NCI-H2171 (cell line): Measurements from ENCODE around the gene TMTC2.

Experiments used
- DNase-seq: peaks from one replicate; lab custom pipeline; 2025; lab: John Stamatoyannopoulos, UW

The TMTC2 gene

GRCh38 chr12:83140135-83140534 is 453.4 kb downstream of the TMTC2 start:
- no peak for DNase-seq

- no peak for DNase-seq
Observed at GRCh38 chr12:83141460-83141994, 454.8 kb downstream of the TMTC2 start.

GRCh38 chr12:83142914-83143313 is 456.2 kb downstream of the TMTC2 start:
- no peak for DNase-seq

- no peak for DNase-seq
Observed at GRCh38 chr12:83143950-83144349, 457.2 kb downstream of the TMTC2 start.

- DNase-seq = no peak
Observed at GRCh38 chr12:83145325-83145840, 458.7 kb downstream of the TMTC2 start.

- no peak for DNase-seq
Observed at GRCh38 chr12:83147341-83147740, 460.6 kb downstream of the TMTC2 start.

GRCh38 chr12:83149987-83150386 is 463.3 kb downstream of the TMTC2 start:
- no peak for DNase-seq

- no peak for DNase-seq
Observed at GRCh38 chr12:83150465-83151189, 463.9 kb downstream of the TMTC2 start.

GRCh38 chr12:83153177-83153576 is 466.5 kb downstream of the TMTC2 start:
- no peak for DNase-seq

- no peak for DNase-seq
Observed at GRCh38 chr12:83156815-83157214, 470.1 kb downstream of the TMTC2 start.

- DNase-seq = no peak
Observed at GRCh38 chr12:83157604-83158003, 470.9 kb downstream of the TMTC2 start.

- DNase-seq = no peak
Observed at GRCh38 chr12:83158613-83159207, 472.0 kb downstream of the TMTC2 start.

- no peak for DNase-seq
Observed at GRCh38 chr12:83161456-83161855, 474.8 kb downstream of the TMTC2 start.

- DNase-seq = no peak
Observed at GRCh38 chr12:83168751-83169150, 482.0 kb downstream of the TMTC2 start.

GRCh38 chr12:83172441-83172840 is 485.7 kb downstream of the TMTC2 start:
- no peak for DNase-seq

GRCh38 chr12:83172866-83173649 is 486.4 kb downstream of the TMTC2 start:
- DNase-seq = no peak

- no peak for DNase-seq
Observed at GRCh38 chr12:83179999-83180398, 493.3 kb downstream of the TMTC2 start.

GRCh38 chr12:83181074-83181473 is 494.4 kb downstream of the TMTC2 start:
- DNase-seq = no peak

GRCh38 chr12:83183132-83183531 is 496.4 kb downstream of the TMTC2 start:
- DNase-seq = no peak
